SK-N-SH (cell line): ENCODE data around the gene WDR31.
"Not testable (repeated sequence)": the region's sequence is repeated elsewhere in the genome, so short reads cannot be mapped to it uniquely, and the experiment has no call there.

ENCODE experiments used
- CHD2 ChIP-seq: fragments of 150-350 bp; IDR thresholded peaks from 2 replicates; pipeline ENCODE4 v1.6.1; 2018; ENCODE audit warnings: low read length; ENCODE audit not compliant: partially characterized antibody
- CTCF ChIP-seq: fragments of 200-600 bp; sonication (generic); IDR thresholded peaks from 2 replicates; pipeline ENCODE4 v1.6.1; 2017; ENCODE audit warnings: antibody characterized with exemption, mild to moderate bottlenecking, moderate library complexity
- EP300 ChIP-seq, 2 experiments: IDR thresholded peaks; 2 replicates each; pipeline versions ENCODE4 v1.4.0 to v1.6.1; 2012; ENCODE audit warnings: borderline replicate concordance in 1 of 2, low read depth in 1 of 2, low read length in 1 of 2
- EZH2phosphoT487 ChIP-seq: fragments of 200-600 bp; sonication (generic); IDR thresholded peaks from 2 replicates; pipeline ENCODE4 v1.6.1; 2017; ENCODE audit warnings: low read depth, mixed run types, mild to moderate bottlenecking, antibody characterized with exemption, moderate library complexity, borderline replicate concordance
- GATA2 ChIP-seq: sonication (generic); formaldehyde crosslinking; IDR thresholded peaks from 2 replicates; pipeline ENCODE4 v1.5.0; 2020; ENCODE audit warnings: mild to moderate bottlenecking, missing genetic modification reagents
- MAX ChIP-seq: IDR thresholded peaks from 2 replicates; pipeline ENCODE4 v1.4.0; 2012; ENCODE audit warnings: low read depth
- MEF2A ChIP-seq: IDR thresholded peaks from 2 replicates; pipeline ENCODE4 v1.4.0; 2012; ENCODE audit warnings: low read depth, borderline replicate concordance
- MXI1 ChIP-seq: IDR thresholded peaks from 2 replicates; pipeline ENCODE4 v1.6.1; 2012; ENCODE audit warnings: mild to moderate bottlenecking, low read depth, low read length, improper control_type of control experiment
- NRF1 ChIP-seq: IDR thresholded peaks from 2 replicates; pipeline ENCODE4 v1.6.1; 2012; ENCODE audit warnings: low read depth, mild to moderate bottlenecking, low read length
- POLR2AphosphoS5 ChIP-seq: IDR thresholded peaks from 2 replicates; pipeline ENCODE4 v1.6.1; 2012; ENCODE audit warnings: low read depth, low read length
- RAD21 ChIP-seq: IDR thresholded peaks from 2 replicates; pipeline ENCODE4 v1.6.1; 2012; ENCODE audit warnings: mild to moderate bottlenecking, low read length
- SMC3 ChIP-seq: IDR thresholded peaks from 2 replicates; pipeline ENCODE4 v1.6.1; 2012; ENCODE audit warnings: low read depth, low read length, improper control_type of control experiment

DNA sequence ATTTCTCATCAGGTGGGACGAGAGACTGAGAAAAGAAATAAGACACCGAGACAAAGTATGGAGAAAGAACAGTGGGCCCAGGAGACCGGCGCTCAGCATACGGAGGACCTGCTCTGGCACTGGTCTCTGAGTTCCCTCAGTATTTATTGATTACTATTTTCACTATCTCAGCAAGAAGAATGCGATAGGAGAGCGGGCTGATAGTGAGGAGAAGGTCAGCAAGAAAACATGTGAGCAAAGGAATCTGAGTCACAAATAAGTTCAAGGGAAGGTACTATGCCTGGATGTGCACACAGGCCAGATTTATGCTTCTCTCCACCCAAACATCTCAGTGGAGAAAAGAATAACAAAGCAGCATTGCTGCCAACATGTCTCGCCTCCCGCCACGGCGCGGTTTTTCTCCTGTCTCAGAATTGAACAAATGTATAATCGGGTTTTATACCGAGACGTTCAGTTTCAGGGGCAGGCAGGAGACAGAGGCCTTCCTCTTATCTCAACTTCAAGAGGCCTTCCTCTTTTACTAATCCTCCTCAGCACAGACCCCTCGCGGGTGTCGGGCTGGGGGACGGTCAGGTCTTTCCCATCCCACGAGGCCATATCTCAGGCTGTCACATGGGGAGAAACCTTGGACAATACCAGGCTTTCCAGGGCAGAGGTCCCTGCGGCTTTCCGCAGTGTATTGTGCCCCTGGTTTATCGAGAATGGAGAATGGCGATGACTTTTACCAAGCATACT is 39.2 kb upstream of the WDR31 start:
- TF ChIP-seq CHD2; SMC3; CTCF; POLR2AphosphoS5; GATA2 (CRISPR knock-in tag); RAD21; EP300 (IDR thresholded peaks at IDR 0.05; ENCODE audit: borderline replicate concordance in 1 of 2, low read depth in 1 of 2, low read length in 1 of 2); MAX; NRF1; MEF2A; MXI1; EZH2phosphoT487: not testable (repeated sequence)
